CD4-positive, alpha-beta T cell (primary cell): ENCODE data around the gene NRSN2. TPM values are rescaled to one million over a fixed set of nuclear protein-coding genes. Genes with fewer than 3 reads are reported as not detected.
"Not testable (repeated sequence)": the region's sequence is repeated elsewhere in the genome, so short reads cannot be mapped to it uniquely, and the experiment has no call there.

Experiments used
- ATAC-seq: fragments of 200-7000 bp; cut with Tn5 transposase; one replicate; pipeline ENCODE4 v1.10.0; 2022; ENCODE audit warnings: mild to moderate bottlenecking; ENCODE audit not compliant: poor library complexity
- CTCF ChIA-PET: fragments of 350-600 bp; sonication (Branson Sonifier 250); formaldehyde crosslinking; loops from one replicate; lab custom pipeline; 2021; ENCODE audit warnings: antibody characterized with exemption, inconsistent platforms; lab: Charles Lee
- POLR2A ChIA-PET: fragments of 350-600 bp; sonication (Branson Sonifier 250); formaldehyde crosslinking; loops from one replicate; lab custom pipeline; 2021; ENCODE audit warnings: antibody characterized with exemption, inconsistent platforms; lab: Charles Lee
- DNase-seq, 14 experiments: peaks; one replicate each; pipeline ENCODE4 v3.0.0-alpha.2; 2013 to 2020; ENCODE audit warnings: mixed read lengths in 2 of 14
- H3K27ac ChIP-seq, 2 donors: one replicate each; pipeline versions ENCODE4 v1.5.1 to v1.7.0; 2013; ENCODE audit warnings: low read length in 2 of 2, low read depth in 1 of 2, mild to moderate bottlenecking in 1 of 2
- H3K27me3 ChIP-seq, 2 experiments: 1 replicate in 1 of 2; 2 replicates in 1 of 2; pipeline versions ENCODE4 v1.6.1 to v1.7.0; 2013; ENCODE audit warnings: low read length in 2 of 2, control low read depth in 1 of 2, mild to moderate bottlenecking in 1 of 2, moderate library complexity in 1 of 2; ENCODE audit not compliant: insufficient read depth in 2 of 2, control insufficient read depth in 1 of 2
- H3K36me3 ChIP-seq: one replicate; pipeline ENCODE4 v1.6.1; 2013; ENCODE audit warnings: low read length, control low read depth; ENCODE audit not compliant: insufficient read depth
- H3K4me1 ChIP-seq: one replicate; pipeline ENCODE4 v1.6.1; 2013; ENCODE audit warnings: low read length, control low read depth; ENCODE audit not compliant: insufficient read depth
- H3K4me3 ChIP-seq: one replicate; pipeline ENCODE4 v1.5.1; 2013; ENCODE audit warnings: mild to moderate bottlenecking, low read length, moderate library complexity
- H3K9me3 ChIP-seq, 2 experiments: 1 replicate in 1 of 2; 2 replicates in 1 of 2; pipeline versions ENCODE4 v1.6.1 to v1.7.0; 2013; ENCODE audit warnings: low read length in 2 of 2, mild to moderate bottlenecking in 2 of 2, control low read depth in 1 of 2, moderate library complexity in 1 of 2; ENCODE audit not compliant: control insufficient read depth in 1 of 2, insufficient read depth in 1 of 2
- H3K27ac Mint-ChIP-seq: one replicate; pipeline ENCODE4 v1.8.0; 2020; ENCODE audit warnings: mixed read lengths
- H3K27me3 Mint-ChIP-seq: one replicate; pipeline ENCODE4 v1.8.0; 2021; ENCODE audit warnings: mixed read lengths
- H3K36me3 Mint-ChIP-seq: one replicate; pipeline ENCODE4 v1.8.0; 2021; ENCODE audit warnings: low read depth, mixed read lengths
- H3K4me1 Mint-ChIP-seq: one replicate; pipeline ENCODE4 v1.8.0; 2021; ENCODE audit warnings: low read depth, mixed read lengths
- H3K4me3 Mint-ChIP-seq: one replicate; pipeline ENCODE4 v1.8.0; 2020; ENCODE audit warnings: mild to moderate bottlenecking, mixed read lengths
- H3K9me3 Mint-ChIP-seq: one replicate; pipeline ENCODE4 v1.8.0; 2020; ENCODE audit warnings: mixed read lengths
- CTCF ChIP-seq: fragments of 200-600 bp; IDR thresholded peaks from one replicate; pipeline ENCODE4 v1.8.0; 2022; ENCODE audit warnings: antibody characterized with exemption, mild to moderate bottlenecking
- intact Hi-C, 2 experiments: fragments of 100-400 bp; cut with DNase I in 1 of 2; cut with micrococcal nuclease in 1 of 2; formaldehyde crosslinking; loops; one replicate each; pipeline versions ENCODE4 v1.15.1 to v1.9.0; 2023 to 2025; cut with DNase I, micrococcal nuclease
- total RNA-seq, 174 experiments: library from RNA in 2 of 174; stranded (reverse) in 2 of 174; gene quantifications; one replicate each; pipeline ENCODE4 v1.2.3 and lab custom pipeline; 2021 to 2026

The NRSN2 gene
- total RNA-seq, 2 experiments from 2014 or later, result 0.69 to 1.3 TPM

GRCh38 chr20:385448-385847 lies 38.5 kb downstream of the NRSN2 start:
- peaks cover 33% of the 10 kb centered on the region for H3K36me3 Mint-ChIP-seq
- ATAC-seq, result no peak
- H3K4me1 ChIP-seq, result peaks cover 11% of the 10 kb centered on the region
- H3K4me3 Mint-ChIP-seq, result no peak overlapping the region
- no peak overlapping the region for H3K27ac ChIP-seq
- H3K9me3 Mint-ChIP-seq, result no peaks in the 10 kb centered on the region
- no peaks in the 10 kb centered on the region for H3K27me3 Mint-ChIP-seq
- no peak for DNase-seq
- peaks cover 34% of the 10 kb centered on the region for H3K36me3 ChIP-seq
- H3K4me1 Mint-ChIP-seq, result peaks cover 16% of the 10 kb centered on the region
- intact Hi-C loops, result no loop called here
- no peak for TF ChIP-seq CTCF
- H3K27me3 ChIP-seq, result no peaks in the 10 kb centered on the region
- no peaks in the 10 kb centered on the region for H3K9me3 ChIP-seq
- POLR2A ChIA-PET, result no interaction called here
- CTCF ChIA-PET, result no interaction called here
- no peak overlapping the region for H3K27ac Mint-ChIP-seq
- no peak overlapping the region for H3K4me3 ChIP-seq

- DNase-seq, H3K27ac ChIP-seq, H3K4me3 ChIP-seq, H3K4me1 ChIP-seq, intact Hi-C loops, H3K9me3 Mint-ChIP-seq, H3K27me3 ChIP-seq, CTCF ChIA-PET, H3K27ac Mint-ChIP-seq, H3K9me3 ChIP-seq, ATAC-seq, H3K4me3 Mint-ChIP-seq, H3K27me3 Mint-ChIP-seq: not testable (repeated sequence)
- Mint-ChIP-seq H3K4me1 (peaks cover 16% of the 10 kb centered on the region), H3K36me3 (peaks cover 45% of the 10 kb centered on the region)
- peaks cover 42% of the 10 kb centered on the region for H3K36me3 ChIP-seq
- POLR2A ChIA-PET, result interaction anchor here (1.0 kb wide), 1 partner anchor 45 kb away, joined by 4 read pairs; no protein-coding TSS in a partner anchor
These were observed 39.7 kb downstream of the NRSN2 start for GRCh38 chr20:386634-387033.

GRCh38 chr20:387520-387919 lies 40.6 kb downstream of the NRSN2 start:
- DNase-seq (no peak), ATAC-seq (no peak)
- Mint-ChIP-seq H3K4me3 (no peak overlapping the region), H3K27ac (no peak overlapping the region), H3K27me3 (no peaks in the 10 kb centered on the region), H3K4me1 (peaks cover 11% of the 10 kb centered on the region), H3K36me3 (peaks cover 54% of the 10 kb centered on the region), H3K9me3 (no peaks in the 10 kb centered on the region)
- Histone ChIP-seq H3K27ac (no peak overlapping the region), H3K36me3 (peaks cover 49% of the 10 kb centered on the region), H3K4me1 (peaks cover 2% of the 10 kb centered on the region), H3K4me3 (no peak overlapping the region), H3K9me3 (no peaks in the 10 kb centered on the region), H3K27me3 (no peaks in the 10 kb centered on the region)
- POLR2A ChIA-PET, result no interaction called here
- intact Hi-C loops, result no loop called here
- CTCF ChIA-PET, result no interaction called here
- no peak for TF ChIP-seq CTCF
